H1 (cell line): Measurements from ENCODE around the gene SHC1. TPM values are rescaled to one million over a fixed set of nuclear protein-coding genes. Genes with fewer than 3 reads are reported as not detected.

Source experiments
- CTCF ChIA-PET: fragments of 300-600 bp; sonication (Branson Sonifier 250); formaldehyde crosslinking; loops from one replicate; lab custom pipeline; 2021; ENCODE audit not compliant: partially characterized antibody; lab: Charles Lee
- POLR2A ChIA-PET: fragments of 300-600 bp; sonication (Branson Sonifier 250); formaldehyde crosslinking; loops from one replicate; lab custom pipeline; 2021; ENCODE audit warnings: inconsistent platforms; ENCODE audit not compliant: partially characterized antibody; lab: Charles Lee
- DNase-seq, 2 experiments: peaks; one replicate each; pipeline versions ENCODE4 v3.0.0 to v3.0.0-alpha.2; 2010 to 2022; ENCODE audit warnings: low spot score in 2 of 2, low read depth in 1 of 2, mixed read lengths in 1 of 2
- FAIRE-seq: peaks from 2 replicates; lab custom pipeline; 2011; peaks lifted over from hg19 to GRCh38; lab: Jason Lieb, UNC
- H2AFZ ChIP-seq: 2 replicates; pipeline ENCODE4 v1.8.1; 2012; ENCODE audit warnings: low read length, inconsistent platforms
- H2AK5ac ChIP-seq: 2 replicates; pipeline ENCODE4 v1.6.1; 2013; ENCODE audit warnings: low read depth, low read length
- H2BK120ac ChIP-seq: replicated peaks from 2 replicates; pipeline ENCODE3; 2013; ENCODE audit warnings: low read depth, low read length, inconsistent platforms
- H2BK12ac ChIP-seq: 2 replicates; pipeline ENCODE4 v1.6.1; 2013; ENCODE audit warnings: low read depth, low read length
- H2BK15ac ChIP-seq: 2 replicates; pipeline ENCODE4 v1.6.1; 2013; ENCODE audit warnings: low read length
- H2BK20ac ChIP-seq: 2 replicates; pipeline ENCODE4 v1.6.1; 2013; ENCODE audit warnings: low read length
- H2BK5ac ChIP-seq: 2 replicates; pipeline ENCODE4 v1.6.1; 2013; ENCODE audit warnings: low read depth, low read length
- H3K14ac ChIP-seq: 2 replicates; pipeline ENCODE4 v1.6.1; 2013; ENCODE audit warnings: inconsistent platforms; ENCODE audit not compliant: insufficient read length
- H3K18ac ChIP-seq: 2 replicates; pipeline ENCODE4 v1.6.1; 2013; ENCODE audit warnings: low read length; ENCODE audit errors: extremely low read depth
- H3K23ac ChIP-seq: 2 replicates; pipeline ENCODE4 v1.6.1; 2013; ENCODE audit warnings: inconsistent platforms; ENCODE audit not compliant: insufficient read length
- H3K23me2 ChIP-seq: 2 replicates; pipeline ENCODE4 v1.6.1; 2013; ENCODE audit warnings: low read depth, low read length
- H3K27ac ChIP-seq: 2 replicates; pipeline ENCODE4 v1.6.1; 2011; ENCODE audit warnings: low read depth, low read length, inconsistent platforms
- H3K27me3 ChIP-seq, 4 experiments: replicated peaks in 1 of 4; 1 replicate in 1 of 4; 2 replicates in 3 of 4; pipeline versions ENCODE4 v1.6.1 to v1.8.1; 2011 to 2013; ENCODE audit warnings: low read length in 3 of 4, mild to moderate bottlenecking in 3 of 4, inconsistent platforms in 2 of 4, mixed read lengths in 2 of 4, moderate library complexity in 1 of 4; ENCODE audit not compliant: control insufficient read depth in 3 of 4, insufficient read depth in 3 of 4; ENCODE audit errors: extremely low read depth in 1 of 4
- H3K36me3 ChIP-seq, 4 experiments: 2 replicates each; pipeline versions ENCODE4 v1.6.1 to v1.8.1; 2011 to 2013; ENCODE audit warnings: mild to moderate bottlenecking in 4 of 4, low read length in 3 of 4, moderate library complexity in 2 of 4, control low read depth in 1 of 4, inconsistent platforms in 1 of 4; ENCODE audit not compliant: insufficient read depth in 4 of 4, control insufficient read depth in 2 of 4
- H3K4ac ChIP-seq: replicated peaks from 2 replicates; pipeline ENCODE3; 2013; ENCODE audit warnings: low read length, low read depth, mixed read lengths, inconsistent platforms; ENCODE audit not compliant: insufficient read length
- H3K4me1 ChIP-seq, 4 experiments: replicated peaks in 1 of 4; 1 replicate in 1 of 4; 2 replicates in 3 of 4; pipeline versions ENCODE4 v1.6.1 to v1.8.1; 2011 to 2013; ENCODE audit warnings: low read length in 3 of 4, inconsistent platforms in 2 of 4, mixed read lengths in 1 of 4; ENCODE audit not compliant: insufficient read depth in 4 of 4, control insufficient read depth in 3 of 4
- H3K4me2 ChIP-seq, 2 experiments: 2 replicates each; pipeline versions ENCODE4 v1.6.1 to v1.8.1; 2011 to 2013; ENCODE audit warnings: low read depth in 2 of 2, low read length in 2 of 2, control low read depth in 1 of 2, inconsistent platforms in 1 of 2, mild to moderate bottlenecking in 1 of 2; ENCODE audit not compliant: insufficient read depth in 1 of 2
- H3K4me3 ChIP-seq, 4 experiments: fragments of 200-600, 300-600 bp in 1 of 4; sonication (generic), shearing (Covaris generic), sonication (Bioruptor Twin) in 1 of 4; 2 replicates each; pipeline versions ENCODE4 v1.5.1 to v1.8.1; 2011 to 2016; ENCODE audit warnings: low read length in 4 of 4, low read depth in 3 of 4, control low read depth in 2 of 4, inconsistent platforms in 2 of 4, mild to moderate bottlenecking in 2 of 4, mixed read lengths in 1 of 4, moderate library complexity in 1 of 4; ENCODE audit not compliant: insufficient read depth in 2 of 4; ENCODE audit errors: extremely low read depth in 1 of 4
- H3K56ac ChIP-seq: replicated peaks from 2 replicates; pipeline ENCODE3; 2013; ENCODE audit warnings: low read depth, mild to moderate bottlenecking, mixed read lengths, low read length, inconsistent platforms; ENCODE audit not compliant: insufficient read length
- H3K79me1 ChIP-seq: 2 replicates; pipeline ENCODE4 v1.6.1; 2013; ENCODE audit warnings: low read depth, low read length, control low read depth
- H3K79me2 ChIP-seq, 2 experiments: 2 replicates each; pipeline versions ENCODE4 v1.6.1 to v1.8.1; 2012 to 2013; ENCODE audit warnings: low read length in 2 of 2, mild to moderate bottlenecking in 2 of 2, inconsistent platforms in 1 of 2; ENCODE audit not compliant: insufficient read depth in 2 of 2, control insufficient read depth in 1 of 2
- H3K9ac ChIP-seq, 4 experiments: replicated peaks in 1 of 4; 1 replicate in 1 of 4; 2 replicates in 3 of 4; pipeline versions ENCODE4 v1.6.1 to v1.8.1; 2011 to 2013; ENCODE audit warnings: low read depth in 3 of 4, low read length in 3 of 4, control low read depth in 2 of 4, mild to moderate bottlenecking in 2 of 4, moderate library complexity in 2 of 4, inconsistent platforms in 1 of 4; ENCODE audit errors: extremely low read depth in 1 of 4
- H3K9me3 ChIP-seq, 2 experiments: 2 replicates each; pipeline versions ENCODE4 v1.6.1 to v1.8.1; 2012 to 2013; ENCODE audit warnings: mild to moderate bottlenecking in 2 of 2, moderate library complexity in 2 of 2, control low read depth in 1 of 2, inconsistent platforms in 1 of 2, low read depth in 1 of 2, low read length in 1 of 2, mixed read lengths in 1 of 2; ENCODE audit not compliant: insufficient read depth in 2 of 2
- H4K20me1 ChIP-seq, 2 experiments: replicated peaks in 1 of 2; 2 replicates each; pipeline versions ENCODE3 to v1.8.1; 2011 to 2013; ENCODE audit warnings: inconsistent platforms in 2 of 2, low read length in 2 of 2, mild to moderate bottlenecking in 1 of 2; ENCODE audit not compliant: insufficient read depth in 2 of 2, control insufficient read depth in 1 of 2
- H4K5ac ChIP-seq: 2 replicates; pipeline ENCODE4 v1.6.1; 2013; ENCODE audit warnings: low read length, low read depth, mixed read lengths, inconsistent platforms; ENCODE audit not compliant: insufficient read length
- H4K8ac ChIP-seq: 2 replicates; pipeline ENCODE4 v1.8.0; 2013; ENCODE audit warnings: mild to moderate bottlenecking, moderate library complexity, low read length, inconsistent platforms; ENCODE audit not compliant: insufficient read depth; ENCODE audit errors: extremely low read depth
- H4K91ac ChIP-seq: replicated peaks from 2 replicates; pipeline ENCODE3; 2013; ENCODE audit warnings: low read length, mixed read lengths, inconsistent platforms; ENCODE audit not compliant: insufficient read length
- ATF3 ChIP-seq: IDR thresholded peaks from 2 replicates; pipeline ENCODE4 v1.6.1; 2011; ENCODE audit warnings: low read depth, mild to moderate bottlenecking, low read length; ENCODE audit not compliant: insufficient read depth
- CHD2 ChIP-seq: IDR thresholded peaks from 2 replicates; pipeline ENCODE4 v1.6.1; 2012; ENCODE audit warnings: low read length, improper control_type of control experiment
- CTCF ChIP-seq, 3 experiments: IDR thresholded peaks; 1 replicate in 2 of 3; 2 replicates in 1 of 3; pipeline versions ENCODE4 v1.5.1 to v1.6.1; 2011; ENCODE audit warnings: low read length in 3 of 3, mild to moderate bottlenecking in 3 of 3, inconsistent platforms in 2 of 3, low read depth in 1 of 3, moderate library complexity in 1 of 3; ENCODE audit not compliant: insufficient read depth in 1 of 3; ENCODE audit errors: control extremely low read depth in 1 of 3
- MAFK ChIP-seq: IDR thresholded peaks from 2 replicates; pipeline ENCODE4 v1.6.1; 2012; ENCODE audit warnings: low read depth, mild to moderate bottlenecking, improper control_type of control experiment, low read length
- RAD21 ChIP-seq, 2 experiments: IDR thresholded peaks in 1 of 2; conservative IDR thresholded peaks in 1 of 2; 2 replicates each; pipeline ENCODE4 v1.6.1; 2011; ENCODE audit warnings: low read depth in 2 of 2, low read length in 2 of 2, improper control_type of control experiment in 1 of 2, inconsistent platforms in 1 of 2, mild to moderate bottlenecking in 1 of 2, moderate library complexity in 1 of 2
- SIRT6 ChIP-seq: IDR thresholded peaks from one replicate; pipeline ENCODE4 v1.7.1; 2012; ENCODE audit warnings: low read length, inconsistent platforms
- TAF7 ChIP-seq: optimal IDR thresholded peaks from 2 replicates; pipeline ENCODE3; 2011; ENCODE audit warnings: low read depth, mild to moderate bottlenecking, inconsistent platforms, low read length, moderate library complexity, borderline replicate concordance
- YY1 ChIP-seq: IDR thresholded peaks from 2 replicates; pipeline ENCODE4 v1.6.1; 2011; ENCODE audit warnings: low read depth, mild to moderate bottlenecking, low read length
- WGBS, 2 experiments: shearing (Covaris generic) in 1 of 2; methylation state at CpG; one replicate each; pipeline versions ENCODE4 v1.1.6 to v1.1.7; 2013 to 2015; ENCODE audit warnings: low lambda C conversion rate in 2 of 2, mixed read lengths in 2 of 2, inconsistent platforms in 1 of 2, low coverage in 1 of 2, missing lambda C conversion rate in 1 of 2; ENCODE audit not compliant: insufficient replicate concordance in 2 of 2, insufficient coverage in 1 of 2, insufficient read length in 1 of 2; ENCODE audit errors: extremely low coverage in 1 of 2, missing lambda C conversion rate in 1 of 2; 5-methylcytosine and 5-hydroxymethylcytosine counted together
- polyA plus RNA-seq, 7 experiments: library from polyadenylated mRNA; depleted of rRNA in 3 of 7; stranded (reverse) in 5 of 7; unstranded in 2 of 7; fragments of >200 nt in 5 of 7; fragments of 200-250 nt in 2 of 7; gene quantifications; 1 replicate in 5 of 7; 2 replicates in 1 of 7; 4 replicates in 1 of 7; pipeline versions ENCODE4 v1.2.1 to v1.2.3, GENCODE V29; 2011 to 2013; ENCODE audit warnings: missing spikeins in 2 of 7, mixed read lengths in 2 of 7
- total RNA-seq: library from RNA; stranded (reverse); fragmentation: NEBNext Ultra II Directional; extraction: Animal tissue kit (Norgen Biotek cat#: 25700); gene quantifications from 2 replicates; pipeline ENCODE4 v1.2.1, GENCODE V29; 2021

The SHC1 gene
- total and polyA plus RNA-seq, 2 of the 8 experiments (the other 6 are each of a cell fraction or from before 2014, with no cell fraction given) = 177 to 212 TPM

GRCh38 chr1:154943649-154944400, 26.7 kb downstream of the SHC1 start:
- Histone ChIP-seq H4K91ac (no peak overlapping the region), H4K20me1 (peaks cover 0 to under 1% of the 10 kb centered on the region in 2 experiments), H2BK12ac (no peak overlapping the region), H3K9me3 (no peaks in the 10 kb centered on the region), H2BK15ac (no peak overlapping the region), H3K4ac (no peak overlapping the region), H3K18ac (no peak overlapping the region), H3K23me2 (no peaks in the 10 kb centered on the region), H2BK120ac (no peak overlapping the region), H2BK5ac (no peak overlapping the region), H2AFZ (no peak overlapping the region), H3K23ac (no peak overlapping the region), H3K79me1 (no peaks in the 10 kb centered on the region), H4K5ac (no peak overlapping the region), H2AK5ac (no peak overlapping the region), H3K4me3 (no peak overlapping the region), H3K27ac (no peak overlapping the region), H3K9ac (no peak overlapping the region), H2BK20ac (no peak overlapping the region), H3K79me2 (no peaks in the 10 kb centered on the region), H3K36me3 (no peaks in the 10 kb centered on the region; a peak in 1 of 8 replicates), H3K56ac (no peak overlapping the region), H3K4me2 (no peak overlapping the region), H3K27me3 (no peaks in the 10 kb centered on the region), H4K8ac (no peak overlapping the region), H3K14ac (no peak overlapping the region), H3K4me1 (peaks cover 2 to 5% (median 5%) of the 10 kb centered on the region in 4 experiments; a peak in 6 of 7 replicates)
- peak in 1 of 2 experiments; percentile 73 for DNase-seq
- ChIA-PET POLR2A (interaction anchor here (0.9 to 1.9 kb wide), 7 partner anchors 9 to 274 kb away, joined by 3 to 7 read pairs (median 4); partner anchors contain the start of gene PYGO2), CTCF (interaction anchor here (0.7 to 1.9 kb wide), 24 partner anchors 16 to 397 kb away, joined by 3 to 6 read pairs (median 4); partner anchors contain the start of gene ADAM15)
- WGBS, 2 experiments = 40% methylated on average over 6 of the region's 6 CpGs; no CpG with 5 or more reads in 1 of the 2 experiments
- no peak for FAIRE-seq
- TF ChIP-seq MAFK = no peak
- TF ChIP-seq SIRT6 = no peak
- TF ChIP-seq YY1 = no peak
- TF ChIP-seq ATF3 = no peak
- TF ChIP-seq CHD2 = no peak
- peak; percentile 88 for TF ChIP-seq RAD21 (IDR thresholded peaks at IDR 0.05 in 1 of 2, conservative IDR thresholded peaks at IDR 0.05 in 1 of 2; ENCODE audit: low read depth in 2 of 2, low read length in 2 of 2)
- TF ChIP-seq CTCF (IDR thresholded peaks at IDR 0.05; ENCODE audit: control extremely low read depth in 1 of 3, insufficient read depth in 1 of 3, low read depth in 1 of 3, low read length in 3 of 3) = peak; percentile 84 to 88 (median 87)
- TF ChIP-seq TAF7 = no peak
